Stomach (tissue), 9 donors: ENCODE results near the gene PRKCB. TPM values are rescaled to one million over a fixed set of nuclear protein-coding genes. Genes with fewer than 3 reads are reported as not detected.

Experiments used
- DNase-seq, 2 donors: peaks; one replicate each; pipeline versions ENCODE4 v3.0.0 to v3.0.0-alpha.2; 2013 to 2019
- H3K27ac ChIP-seq, 5 donors: fragments of 200-600 bp in 4 of 5; sonication (generic) in 4 of 5; one replicate each; pipeline ENCODE4 v1.5.1; 2013 to 2019; ENCODE audit warnings: mild to moderate bottlenecking in 1 of 5, moderate library complexity in 1 of 5
- H3K27me3 ChIP-seq, 3 donors: fragments of 200-600 bp; sonication (generic); one replicate each; pipeline ENCODE4 v1.5.1; 2017 to 2019; ENCODE audit warnings: mixed run types in 1 of 3
- H3K36me3 ChIP-seq, 4 donors: fragments of 200-600 bp; sonication (generic); 1 replicate in 3 of 4; 2 replicates in 1 of 4; pipeline ENCODE4 v1.5.1; 2016 to 2019
- H3K4me1 ChIP-seq, 4 donors: fragments of 200-600 bp; sonication (generic); one replicate each; pipeline ENCODE4 v1.5.1; 2016 to 2019
- H3K4me3 ChIP-seq, 4 donors: fragments of 200-600 bp; sonication (generic) in 3 of 4; one replicate each; pipeline ENCODE4 v1.5.1; 2016 to 2019; ENCODE audit warnings: mild to moderate bottlenecking in 1 of 4
- H3K9me3 ChIP-seq, 4 donors: fragments of 200-600 bp; sonication (generic); one replicate each; pipeline ENCODE4 v1.5.1; 2016 to 2019
- EP300 ChIP-seq: sonication (generic); formaldehyde crosslinking; IDR thresholded peaks from one replicate; pipeline ENCODE4 v1.6.1; 2017; ENCODE audit warnings: antibody characterized with exemption
- POLR2A ChIP-seq, 4 donors: fragments of 450-650 bp; IDR thresholded peaks; one replicate each; pipeline ENCODE4 v1.6.1; 2016; ENCODE audit warnings: antibody characterized with exemption in 4 of 4, control low read depth in 2 of 4, mild to moderate bottlenecking in 1 of 4, moderate library complexity in 1 of 4
- POLR2AphosphoS5 ChIP-seq, 3 donors: sonication (generic); formaldehyde crosslinking; IDR thresholded peaks; one replicate each; pipeline ENCODE4 v1.6.1; 2016; ENCODE audit warnings: antibody characterized with exemption in 3 of 3
- WGBS, 5 donors: extraction: QIAGEN DNeasy Blood & Tissue Kit in 3 of 5; methylation state at CpG; one replicate each; pipeline versions ENCODE4 v1.1.5 to v1.1.7; 2013 to 2018; 5-methylcytosine and 5-hydroxymethylcytosine counted together
- intact Hi-C: fragments of 100-400 bp; cut with DNase I; formaldehyde crosslinking; loops from one replicate; pipeline ENCODE4 v1.15.1; 2023; ENCODE audit warnings: low total_unique reads
- polyA plus RNA-seq, 3 donors: library from polyadenylated mRNA; stranded (reverse); fragments of 200-250 nt; gene quantifications; one replicate each; pipeline ENCODE4 v1.2.3, GENCODE V29; 2013
- total RNA-seq, 5 donors: library from RNA; depleted of rRNA; stranded (reverse); fragments of >200 nt; gene quantifications; one replicate each; pipeline versions ENCODE4 v1.1.0 to v1.2.3, GENCODE V29; 2014 to 2016
- TF ChIP-seq, protein P1 (sequence below), 7 experiments: fragments of 450-650 bp in 4 of 7; fragments of 200-600 bp in 3 of 7; sonication (generic) in 3 of 7; IDR thresholded peaks; one replicate each; pipeline ENCODE4 v1.5.1; 2016 to 2019; ENCODE audit warnings: antibody characterized with exemption in 7 of 7, control low read depth in 2 of 7, mild to moderate bottlenecking in 1 of 7
- donor health status: healthy with polysubstance abuse.
- donor health status: Bipolar disorder and iron deficiency.
- donor health status: healthy.

The PRKCB gene
- total and polyA plus RNA-seq, 8 donors = 1.1 to 49.6 (median 14.7) TPM

DNA sequence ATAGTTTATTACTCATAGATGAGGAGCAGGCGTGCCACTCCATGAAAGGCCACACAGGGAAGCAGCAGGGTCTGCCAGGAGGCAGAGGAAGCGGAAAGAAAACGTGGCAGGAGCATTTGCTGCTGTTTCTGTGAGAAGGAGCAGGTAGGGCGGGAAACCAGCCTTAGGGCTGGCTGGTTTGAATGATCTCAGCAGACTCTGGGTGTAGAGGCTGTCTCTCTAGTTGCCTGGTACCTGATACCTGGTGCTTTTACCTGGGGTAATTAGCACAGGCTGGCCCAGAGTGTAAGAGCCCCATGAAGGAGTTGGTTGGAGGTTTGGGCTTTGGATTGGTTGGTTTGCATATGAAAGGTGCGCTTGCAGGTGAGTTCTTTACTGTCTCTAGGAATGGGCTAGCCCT, 215.3 kb downstream of the PRKCB start:
- intact Hi-C loops = no loop called here
- H3K27ac ChIP-seq = no peak overlapping the region
- no peak for DNase-seq
- no peaks in the 10 kb centered on the region for H3K4me1 ChIP-seq
- WGBS, 5 donors = 47 to 62% (median 55%) methylated on average over 5 of the region's 5 CpGs
- peaks cover 0 to 25% (median 3%) of the 10 kb centered on the region in 3 donors for H3K27me3 ChIP-seq
- no peak overlapping the region for H3K4me3 ChIP-seq
- no peak for TF ChIP-seq POLR2A (IDR thresholded peaks at IDR 0.05)
- TF ChIP-seq, protein P1, sequence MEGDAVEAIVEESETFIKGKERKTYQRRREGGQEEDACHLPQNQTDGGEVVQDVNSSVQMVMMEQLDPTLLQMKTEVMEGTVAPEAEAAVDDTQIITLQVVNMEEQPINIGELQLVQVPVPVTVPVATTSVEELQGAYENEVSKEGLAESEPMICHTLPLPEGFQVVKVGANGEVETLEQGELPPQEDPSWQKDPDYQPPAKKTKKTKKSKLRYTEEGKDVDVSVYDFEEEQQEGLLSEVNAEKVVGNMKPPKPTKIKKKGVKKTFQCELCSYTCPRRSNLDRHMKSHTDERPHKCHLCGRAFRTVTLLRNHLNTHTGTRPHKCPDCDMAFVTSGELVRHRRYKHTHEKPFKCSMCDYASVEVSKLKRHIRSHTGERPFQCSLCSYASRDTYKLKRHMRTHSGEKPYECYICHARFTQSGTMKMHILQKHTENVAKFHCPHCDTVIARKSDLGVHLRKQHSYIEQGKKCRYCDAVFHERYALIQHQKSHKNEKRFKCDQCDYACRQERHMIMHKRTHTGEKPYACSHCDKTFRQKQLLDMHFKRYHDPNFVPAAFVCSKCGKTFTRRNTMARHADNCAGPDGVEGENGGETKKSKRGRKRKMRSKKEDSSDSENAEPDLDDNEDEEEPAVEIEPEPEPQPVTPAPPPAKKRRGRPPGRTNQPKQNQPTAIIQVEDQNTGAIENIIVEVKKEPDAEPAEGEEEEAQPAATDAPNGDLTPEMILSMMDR (IDR thresholded peaks at IDR 0.05) = no peak
- TF ChIP-seq POLR2AphosphoS5 (IDR thresholded peaks at IDR 0.05) = no peak
- no peak for TF ChIP-seq EP300
- H3K36me3 ChIP-seq = no peaks in the 10 kb centered on the region
- no peaks in the 10 kb centered on the region for H3K9me3 ChIP-seq

DNA sequence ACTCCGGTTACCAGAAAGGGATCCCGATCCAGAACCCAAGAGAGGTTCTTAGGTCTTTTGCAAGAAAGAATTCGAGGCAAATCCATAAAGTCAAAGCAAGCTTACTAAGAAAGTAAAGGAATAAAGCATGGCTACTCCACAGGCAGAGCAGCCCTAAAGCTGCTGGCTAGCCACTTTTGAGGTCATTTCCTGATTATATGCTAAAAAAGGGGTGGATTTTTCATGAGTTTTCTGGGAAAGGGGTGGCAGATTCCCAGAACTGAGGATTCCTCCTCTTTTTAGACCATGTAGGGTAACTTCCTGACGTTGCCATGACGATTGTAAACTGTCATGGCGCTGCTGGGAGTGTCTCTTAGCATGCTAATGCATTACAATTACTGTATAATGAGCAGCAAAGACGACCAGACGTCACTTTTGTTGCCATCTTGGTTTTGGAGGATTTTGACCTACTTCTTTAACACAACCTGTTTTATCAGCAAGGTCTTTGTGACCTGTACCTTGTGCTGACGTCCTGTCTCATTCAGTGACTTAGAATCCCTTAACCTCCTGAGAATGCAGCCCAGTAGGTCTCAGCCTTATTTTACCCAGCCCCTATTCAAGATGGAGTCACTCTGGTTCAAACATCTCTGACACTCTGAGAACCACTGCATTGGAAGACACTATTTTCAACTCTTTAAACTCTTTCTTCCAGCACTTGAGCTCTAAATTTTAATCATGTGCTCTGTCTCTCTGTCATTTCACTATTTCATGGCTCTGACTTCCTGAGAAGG, 216.7 kb downstream of the PRKCB start:
- intact Hi-C loops = no loop called here
- DNase-seq = no peak
- TF ChIP-seq EP300 (no peak), POLR2AphosphoS5 (IDR thresholded peaks at IDR 0.05) (no peak), POLR2A (IDR thresholded peaks at IDR 0.05) (no peak)
- TF ChIP-seq, protein P1 (IDR thresholded peaks at IDR 0.05) = no peak
- no peaks in the 10 kb centered on the region for H3K36me3 ChIP-seq
- H3K27me3 ChIP-seq = peaks cover 0 to 25% (median 5%) of the 10 kb centered on the region in 3 donors
- no peaks in the 10 kb centered on the region for H3K4me1 ChIP-seq
- 51 to 68% (median 63%) methylated on average over 9 of the region's 9 CpGs for WGBS, 5 donors
- H3K9me3 ChIP-seq = no peaks in the 10 kb centered on the region
- H3K4me3 ChIP-seq = no peak overlapping the region
- H3K27ac ChIP-seq = no peak overlapping the region

DNA sequence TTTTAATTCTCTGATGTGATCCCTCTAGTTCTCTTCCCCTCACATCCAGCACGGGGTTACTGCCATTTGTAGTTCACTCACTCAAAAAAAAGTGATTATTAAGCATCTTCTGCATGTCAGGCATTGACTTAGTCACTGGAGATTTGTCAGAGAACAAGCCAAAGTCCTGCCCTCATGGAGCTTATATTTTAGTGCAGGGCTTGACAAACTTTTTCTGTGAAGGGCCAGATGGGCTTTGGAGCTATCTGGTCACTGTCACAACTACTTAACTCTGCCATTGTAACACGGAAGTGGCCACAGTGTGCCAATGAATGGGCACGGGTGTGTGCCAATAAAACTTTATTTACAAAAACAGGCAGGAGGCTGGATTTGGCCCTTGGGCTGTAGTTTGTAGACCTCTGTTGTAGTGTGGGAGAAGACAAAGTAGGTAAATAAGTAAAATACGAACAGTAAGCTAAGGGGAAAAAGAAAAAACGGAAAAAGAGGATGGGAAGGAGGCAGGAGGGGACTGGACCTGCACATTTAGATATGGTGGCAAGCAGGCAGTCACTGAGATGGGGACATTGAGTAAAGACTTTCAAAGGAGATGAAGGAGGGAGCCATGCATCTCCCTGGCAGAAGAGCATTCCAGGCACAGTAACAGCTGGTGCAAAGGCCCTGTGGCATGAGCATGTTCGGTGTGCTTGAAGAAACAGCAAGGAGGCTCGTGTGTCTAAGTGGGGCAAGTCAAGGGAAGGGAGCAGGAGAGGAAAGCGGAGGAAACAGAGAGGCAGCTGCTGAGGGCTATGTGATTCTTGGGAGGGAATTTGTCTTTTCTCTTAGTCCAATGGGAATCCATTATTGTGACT, 217.5 kb downstream of the PRKCB start:
- intact Hi-C loops = no loop called here
- Histone ChIP-seq H3K27ac (no peak overlapping the region), H3K9me3 (no peaks in the 10 kb centered on the region), H3K4me1 (no peaks in the 10 kb centered on the region), H3K36me3 (no peaks in the 10 kb centered on the region), H3K4me3 (no peak overlapping the region), H3K27me3 (peaks cover 0 to 25% (median 10%) of the 10 kb centered on the region in 3 donors)
- no peak for DNase-seq
- WGBS, 5 donors = 74 to 82% (median 81%) methylated on average over 8 of the region's 8 CpGs
- no peak for TF ChIP-seq POLR2AphosphoS5 (IDR thresholded peaks at IDR 0.05)
- no peak for TF ChIP-seq POLR2A (IDR thresholded peaks at IDR 0.05)
- TF ChIP-seq EP300 = no peak
- TF ChIP-seq, protein P1 (IDR thresholded peaks at IDR 0.05) = no peak

DNA sequence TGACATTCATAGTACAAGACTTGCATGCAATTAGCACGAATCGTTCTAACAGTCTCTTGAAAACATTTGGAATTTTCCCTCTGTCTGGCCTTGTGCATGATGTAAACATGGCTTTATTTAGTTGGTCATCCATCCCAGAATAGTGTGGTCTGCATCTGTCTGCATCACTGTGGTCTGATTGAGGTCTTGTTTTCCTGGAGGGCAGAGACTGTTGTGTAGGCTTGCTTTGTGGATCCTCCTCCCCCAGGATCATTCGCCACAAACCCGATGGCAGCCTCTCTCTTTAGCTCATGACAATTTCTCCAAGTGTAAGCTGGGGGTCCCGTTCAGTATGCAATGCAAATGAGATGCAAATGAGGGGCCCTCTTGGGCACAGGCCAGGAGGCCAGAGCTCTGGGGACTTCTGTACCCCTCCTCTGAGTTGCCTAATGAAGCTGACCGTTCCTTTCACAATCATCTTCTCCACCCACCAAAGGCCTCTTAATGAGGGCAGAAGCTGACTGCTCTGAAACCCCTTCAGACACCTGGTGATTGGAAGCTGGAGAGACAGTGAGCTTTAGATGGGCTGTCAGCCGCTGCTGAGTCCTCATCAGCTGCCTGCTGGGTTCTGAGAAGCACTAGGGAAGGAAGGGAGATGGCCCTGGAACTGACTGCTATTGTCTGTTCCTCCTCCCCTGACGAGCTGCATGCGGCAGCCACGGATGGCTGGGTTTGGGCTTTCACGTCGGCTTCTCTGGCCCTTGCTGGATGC, 219.1 kb downstream of the PRKCB start:
- no peak for TF ChIP-seq POLR2A (IDR thresholded peaks at IDR 0.05)
- TF ChIP-seq POLR2AphosphoS5 (IDR thresholded peaks at IDR 0.05) = no peak
- TF ChIP-seq, protein P1 (IDR thresholded peaks at IDR 0.05) = no peak
- TF ChIP-seq EP300 = no peak
- H3K27me3 ChIP-seq = peaks cover 0 to 25% (median 10%) of the 10 kb centered on the region in 3 donors
- H3K36me3 ChIP-seq = no peaks in the 10 kb centered on the region
- intact Hi-C loops = no loop called here
- H3K27ac ChIP-seq = no peak overlapping the region
- no peaks in the 10 kb centered on the region for H3K4me1 ChIP-seq
- H3K9me3 ChIP-seq = no peaks in the 10 kb centered on the region
- no peak overlapping the region for H3K4me3 ChIP-seq
- WGBS, 5 donors = 29 to 45% (median 34%) methylated on average over 12 of the region's 12 CpGs
- no peak for DNase-seq
